H1 (cell line): Measurements from ENCODE around the gene TCN2. TPM values are rescaled to one million over a fixed set of nuclear protein-coding genes. Genes with fewer than 3 reads are reported as not detected.

Source experiments
- CTCF ChIA-PET: fragments of 300-600 bp; sonication (Branson Sonifier 250); formaldehyde crosslinking; loops from one replicate; lab custom pipeline; 2021; ENCODE audit not compliant: partially characterized antibody; lab: Charles Lee
- POLR2A ChIA-PET: fragments of 300-600 bp; sonication (Branson Sonifier 250); formaldehyde crosslinking; loops from one replicate; lab custom pipeline; 2021; ENCODE audit warnings: inconsistent platforms; ENCODE audit not compliant: partially characterized antibody; lab: Charles Lee
- DNase-seq, 2 experiments: peaks; one replicate each; pipeline versions ENCODE4 v3.0.0 to v3.0.0-alpha.2; 2010 to 2022; ENCODE audit warnings: low spot score in 2 of 2, low read depth in 1 of 2, mixed read lengths in 1 of 2
- FAIRE-seq: peaks from 2 replicates; lab custom pipeline; 2011; peaks lifted over from hg19 to GRCh38; lab: Jason Lieb, UNC
- H2AFZ ChIP-seq: 2 replicates; pipeline ENCODE4 v1.8.1; 2012; ENCODE audit warnings: low read length, inconsistent platforms
- H2AK5ac ChIP-seq: 2 replicates; pipeline ENCODE4 v1.6.1; 2013; ENCODE audit warnings: low read depth, low read length
- H2BK120ac ChIP-seq: replicated peaks from 2 replicates; pipeline ENCODE3; 2013; ENCODE audit warnings: low read depth, low read length, inconsistent platforms
- H2BK12ac ChIP-seq: 2 replicates; pipeline ENCODE4 v1.6.1; 2013; ENCODE audit warnings: low read depth, low read length
- H2BK15ac ChIP-seq: 2 replicates; pipeline ENCODE4 v1.6.1; 2013; ENCODE audit warnings: low read length
- H2BK20ac ChIP-seq: 2 replicates; pipeline ENCODE4 v1.6.1; 2013; ENCODE audit warnings: low read length
- H2BK5ac ChIP-seq: 2 replicates; pipeline ENCODE4 v1.6.1; 2013; ENCODE audit warnings: low read depth, low read length
- H3K14ac ChIP-seq: 2 replicates; pipeline ENCODE4 v1.6.1; 2013; ENCODE audit warnings: inconsistent platforms; ENCODE audit not compliant: insufficient read length
- H3K18ac ChIP-seq: 2 replicates; pipeline ENCODE4 v1.6.1; 2013; ENCODE audit warnings: low read length; ENCODE audit errors: extremely low read depth
- H3K23ac ChIP-seq: 2 replicates; pipeline ENCODE4 v1.6.1; 2013; ENCODE audit warnings: inconsistent platforms; ENCODE audit not compliant: insufficient read length
- H3K23me2 ChIP-seq: 2 replicates; pipeline ENCODE4 v1.6.1; 2013; ENCODE audit warnings: low read depth, low read length
- H3K27ac ChIP-seq: 2 replicates; pipeline ENCODE4 v1.6.1; 2011; ENCODE audit warnings: low read depth, low read length, inconsistent platforms
- H3K27me3 ChIP-seq, 4 experiments: replicated peaks in 1 of 4; 1 replicate in 1 of 4; 2 replicates in 3 of 4; pipeline versions ENCODE4 v1.6.1 to v1.8.1; 2011 to 2013; ENCODE audit warnings: low read length in 3 of 4, mild to moderate bottlenecking in 3 of 4, inconsistent platforms in 2 of 4, mixed read lengths in 2 of 4, moderate library complexity in 1 of 4; ENCODE audit not compliant: control insufficient read depth in 3 of 4, insufficient read depth in 3 of 4; ENCODE audit errors: extremely low read depth in 1 of 4
- H3K36me3 ChIP-seq, 4 experiments: 2 replicates each; pipeline versions ENCODE4 v1.6.1 to v1.8.1; 2011 to 2013; ENCODE audit warnings: mild to moderate bottlenecking in 4 of 4, low read length in 3 of 4, moderate library complexity in 2 of 4, control low read depth in 1 of 4, inconsistent platforms in 1 of 4; ENCODE audit not compliant: insufficient read depth in 4 of 4, control insufficient read depth in 2 of 4
- H3K4ac ChIP-seq: replicated peaks from 2 replicates; pipeline ENCODE3; 2013; ENCODE audit warnings: low read length, low read depth, mixed read lengths, inconsistent platforms; ENCODE audit not compliant: insufficient read length
- H3K4me1 ChIP-seq, 4 experiments: replicated peaks in 1 of 4; 1 replicate in 1 of 4; 2 replicates in 3 of 4; pipeline versions ENCODE4 v1.6.1 to v1.8.1; 2011 to 2013; ENCODE audit warnings: low read length in 3 of 4, inconsistent platforms in 2 of 4, mixed read lengths in 1 of 4; ENCODE audit not compliant: insufficient read depth in 4 of 4, control insufficient read depth in 3 of 4
- H3K4me2 ChIP-seq, 2 experiments: 2 replicates each; pipeline versions ENCODE4 v1.6.1 to v1.8.1; 2011 to 2013; ENCODE audit warnings: low read depth in 2 of 2, low read length in 2 of 2, control low read depth in 1 of 2, inconsistent platforms in 1 of 2, mild to moderate bottlenecking in 1 of 2; ENCODE audit not compliant: insufficient read depth in 1 of 2
- H3K4me3 ChIP-seq, 4 experiments: fragments of 200-600, 300-600 bp in 1 of 4; sonication (generic), shearing (Covaris generic), sonication (Bioruptor Twin) in 1 of 4; 2 replicates each; pipeline versions ENCODE4 v1.5.1 to v1.8.1; 2011 to 2016; ENCODE audit warnings: low read length in 4 of 4, low read depth in 3 of 4, control low read depth in 2 of 4, inconsistent platforms in 2 of 4, mild to moderate bottlenecking in 2 of 4, mixed read lengths in 1 of 4, moderate library complexity in 1 of 4; ENCODE audit not compliant: insufficient read depth in 2 of 4; ENCODE audit errors: extremely low read depth in 1 of 4
- H3K56ac ChIP-seq: replicated peaks from 2 replicates; pipeline ENCODE3; 2013; ENCODE audit warnings: low read depth, mild to moderate bottlenecking, mixed read lengths, low read length, inconsistent platforms; ENCODE audit not compliant: insufficient read length
- H3K79me1 ChIP-seq: 2 replicates; pipeline ENCODE4 v1.6.1; 2013; ENCODE audit warnings: low read depth, low read length, control low read depth
- H3K79me2 ChIP-seq, 2 experiments: 2 replicates each; pipeline versions ENCODE4 v1.6.1 to v1.8.1; 2012 to 2013; ENCODE audit warnings: low read length in 2 of 2, mild to moderate bottlenecking in 2 of 2, inconsistent platforms in 1 of 2; ENCODE audit not compliant: insufficient read depth in 2 of 2, control insufficient read depth in 1 of 2
- H3K9ac ChIP-seq, 4 experiments: replicated peaks in 1 of 4; 1 replicate in 1 of 4; 2 replicates in 3 of 4; pipeline versions ENCODE4 v1.6.1 to v1.8.1; 2011 to 2013; ENCODE audit warnings: low read depth in 3 of 4, low read length in 3 of 4, control low read depth in 2 of 4, mild to moderate bottlenecking in 2 of 4, moderate library complexity in 2 of 4, inconsistent platforms in 1 of 4; ENCODE audit errors: extremely low read depth in 1 of 4
- H3K9me3 ChIP-seq, 2 experiments: 2 replicates each; pipeline versions ENCODE4 v1.6.1 to v1.8.1; 2012 to 2013; ENCODE audit warnings: mild to moderate bottlenecking in 2 of 2, moderate library complexity in 2 of 2, control low read depth in 1 of 2, inconsistent platforms in 1 of 2, low read depth in 1 of 2, low read length in 1 of 2, mixed read lengths in 1 of 2; ENCODE audit not compliant: insufficient read depth in 2 of 2
- H4K20me1 ChIP-seq, 2 experiments: replicated peaks in 1 of 2; 2 replicates each; pipeline versions ENCODE3 to v1.8.1; 2011 to 2013; ENCODE audit warnings: inconsistent platforms in 2 of 2, low read length in 2 of 2, mild to moderate bottlenecking in 1 of 2; ENCODE audit not compliant: insufficient read depth in 2 of 2, control insufficient read depth in 1 of 2
- H4K5ac ChIP-seq: 2 replicates; pipeline ENCODE4 v1.6.1; 2013; ENCODE audit warnings: low read length, low read depth, mixed read lengths, inconsistent platforms; ENCODE audit not compliant: insufficient read length
- H4K8ac ChIP-seq: 2 replicates; pipeline ENCODE4 v1.8.0; 2013; ENCODE audit warnings: mild to moderate bottlenecking, moderate library complexity, low read length, inconsistent platforms; ENCODE audit not compliant: insufficient read depth; ENCODE audit errors: extremely low read depth
- H4K91ac ChIP-seq: replicated peaks from 2 replicates; pipeline ENCODE3; 2013; ENCODE audit warnings: low read length, mixed read lengths, inconsistent platforms; ENCODE audit not compliant: insufficient read length
- NANOG ChIP-seq: IDR thresholded peaks from 2 replicates; pipeline ENCODE4 v1.6.1; 2011; ENCODE audit warnings: low read length, low read depth, mild to moderate bottlenecking, inconsistent platforms; ENCODE audit not compliant: insufficient read depth, poor library complexity, severe bottlenecking
- SUZ12 ChIP-seq: fragments of 200-600 bp; sonication (generic); IDR thresholded peaks from 2 replicates; pipeline ENCODE4 v1.6.1; 2012; ENCODE audit warnings: mild to moderate bottlenecking, inconsistent platforms, low read length, moderate library complexity, mixed read lengths
- ZNF274 ChIP-seq: IDR thresholded peaks from 2 replicates; pipeline ENCODE4 v1.7.0; 2012; ENCODE audit warnings: low read length, borderline replicate concordance; ENCODE audit errors: extremely low read depth
- WGBS, 2 experiments: shearing (Covaris generic) in 1 of 2; methylation state at CpG; one replicate each; pipeline versions ENCODE4 v1.1.6 to v1.1.7; 2013 to 2015; ENCODE audit warnings: low lambda C conversion rate in 2 of 2, mixed read lengths in 2 of 2, inconsistent platforms in 1 of 2, low coverage in 1 of 2, missing lambda C conversion rate in 1 of 2; ENCODE audit not compliant: insufficient replicate concordance in 2 of 2, insufficient coverage in 1 of 2, insufficient read length in 1 of 2; ENCODE audit errors: extremely low coverage in 1 of 2, missing lambda C conversion rate in 1 of 2; 5-methylcytosine and 5-hydroxymethylcytosine counted together
- polyA plus RNA-seq, 7 experiments: library from polyadenylated mRNA; depleted of rRNA in 3 of 7; stranded (reverse) in 5 of 7; unstranded in 2 of 7; fragments of >200 nt in 5 of 7; fragments of 200-250 nt in 2 of 7; gene quantifications; 1 replicate in 5 of 7; 2 replicates in 1 of 7; 4 replicates in 1 of 7; pipeline versions ENCODE4 v1.2.1 to v1.2.3, GENCODE V29; 2011 to 2013; ENCODE audit warnings: missing spikeins in 2 of 7, mixed read lengths in 2 of 7
- total RNA-seq: library from RNA; stranded (reverse); fragmentation: NEBNext Ultra II Directional; extraction: Animal tissue kit (Norgen Biotek cat#: 25700); gene quantifications from 2 replicates; pipeline ENCODE4 v1.2.1, GENCODE V29; 2021

The TCN2 gene
- total and polyA plus RNA-seq, 2 of the 8 experiments (the other 6 are each of a cell fraction or from before 2014, with no cell fraction given) = 30.0 to 87.8 TPM

- H3K4ac ChIP-seq = peak overlapping the region; percentile 8
- no peaks in the 10 kb centered on the region for H3K9me3 ChIP-seq
- peak overlapping the region; percentile 89 for H3K18ac ChIP-seq
- H4K20me1 ChIP-seq = no peaks in the 10 kb centered on the region
- DNase-seq (no peak), FAIRE-seq (no peak)
- H3K27me3 ChIP-seq = no peaks in the 10 kb centered on the region
- no peak overlapping the region; the same call in 1 of the 2 replicates for H2AK5ac ChIP-seq
- peak overlapping the region; percentile 19 for H2BK120ac ChIP-seq
- H4K91ac ChIP-seq = peak overlapping the region; percentile 22
- H3K4me2 ChIP-seq = peak overlapping the region; percentile 95 to 96
- H2BK12ac ChIP-seq = peak overlapping the region; percentile 97; the same call in 1 of the 2 replicates
- no peak overlapping the region for H2BK20ac ChIP-seq
- H3K79me1 ChIP-seq = 0 out of 2 replicates have a peak, but pooled peaks cover 2% of the 10 kb centered on the region
- 93% methylated on average over 7 of the region's 7 CpGs; no CpG with 5 or more reads in 1 of the 2 experiments for WGBS, 2 experiments
- peak overlapping the region; percentile 97; the same call in 1 of the 2 replicates for H2BK5ac ChIP-seq
- no peak overlapping the region for H4K8ac ChIP-seq
- H3K56ac ChIP-seq = no peak overlapping the region
- H2BK15ac ChIP-seq = no peak overlapping the region
- H3K9ac ChIP-seq = peak overlapping the region in 1 of 4 experiments; percentile 57; a peak in 1 of 7 replicates
- H3K23me2 ChIP-seq = peaks cover 9% of the 10 kb centered on the region; the same call in 1 of the 2 replicates
- peak overlapping the region; percentile 24; the same call in 1 of the 2 replicates for H3K27ac ChIP-seq
- H3K4me1 ChIP-seq = peaks cover 3 to 31% (median 12%) of the 10 kb centered on the region in 4 experiments
- TF ChIP-seq ZNF274 = no peak
- TF ChIP-seq SUZ12 = no peak
- TF ChIP-seq NANOG = no peak
- TF ChIP-seq, all 59 proteins: peak for 0
- H3K23ac ChIP-seq = no peak overlapping the region
- peaks cover 8 to 26% (median 18%) of the 10 kb centered on the region in 4 experiments; a peak in 7 of 8 replicates for H3K36me3 ChIP-seq
- H3K4me3 ChIP-seq = peak overlapping the region in 3 of 4 experiments; percentile 8 to 73 (median 48); a peak in 5 of 8 replicates
- H3K79me2 ChIP-seq = peaks cover 0 to 15% of the 10 kb centered on the region in 2 experiments; a peak in 2 of 4 replicates
- ChIA-PET CTCF (interaction anchor here (0.5 to 7.0 kb wide), 14 partner anchors 10 to 274 kb away, joined by 3 to 52 read pairs (median 3); partner anchors contain the start of genes PES1 and SLC35E4), POLR2A (interaction anchor here (0.9 to 3.5 kb wide), 9 partner anchors 10 to 184 kb away, joined by 3 to 16 read pairs (median 4); partner anchors contain the start of genes PES1 and SLC35E4)
- H4K5ac ChIP-seq = no peak overlapping the region
- no peak overlapping the region for H3K14ac ChIP-seq
- no peak overlapping the region for H2AFZ ChIP-seq
These were observed 965 bp downstream of the TCN2 start for GRCh38 chr22:30607939-30608338.
